NCI-H69 (cell line): ENCODE data around the gene TRO.

ENCODE experiments used
- DNase-seq: peaks from one replicate; lab custom pipeline; 2025; lab: John Stamatoyannopoulos, UW

Gene TRO

GRCh38 chrX:54920610-54921426 is at the start of gene TRO:
Gene TRO (plus strand): TSS chrX:54920824. CDS start chrX:54922247, 1,423 bp downstream.
- peak; percentile 63 for DNase-seq

GRCh38 chrX:54885740-54886139 is 34.9 kb upstream of the TRO start:
- DNase-seq, result no peak

GRCh38 chrX:54891573-54891972 is 29.1 kb upstream of the TRO start:
- peak; percentile 57 for DNase-seq

- DNase-seq, result no peak
These were observed 26.5 kb upstream of the TRO start for GRCh38 chrX:54894159-54894558.

GRCh38 chrX:54909941-54910340 is 10.7 kb upstream of the TRO start:
- DNase-seq, result no peak

- peak; percentile 78 for DNase-seq
These were observed 900 bp downstream of the TRO start for GRCh38 chrX:54921427-54922021.

GRCh38 chrX:54922547-54922946 is 1.9 kb downstream of the TRO start:
- no peak for DNase-seq

GRCh38 chrX:54923376-54923775 is 2.8 kb downstream of the TRO start:
- no peak for DNase-seq

GRCh38 chrX:54926978-54927377 is 6.4 kb downstream of the TRO start:
- no peak for DNase-seq

- DNase-seq, result no peak
These were observed 8.3 kb downstream of the TRO start for GRCh38 chrX:54928876-54929275.

GRCh38 chrX:54930291-54931049 is 9.8 kb downstream of the TRO start:
- no peak for DNase-seq

- no peak for DNase-seq
These were observed 10.5 kb downstream of the TRO start for GRCh38 chrX:54931107-54931506.

- no peak for DNase-seq
These were observed 12.7 kb downstream of the TRO start for GRCh38 chrX:54933150-54933826.

- no peak for DNase-seq
These were observed 13.4 kb downstream of the TRO start for GRCh38 chrX:54934058-54934457.

GRCh38 chrX:54934890-54935289 is 14.3 kb downstream of the TRO start:
- no peak for DNase-seq

- DNase-seq, result no peak
These were observed 14.7 kb downstream of the TRO start for GRCh38 chrX:54935306-54935705.

- DNase-seq, result no peak
These were observed 16.8 kb downstream of the TRO start for GRCh38 chrX:54937416-54937815.

- DNase-seq, result no peak
These were observed 24.2 kb downstream of the TRO start for GRCh38 chrX:54944816-54945215.

- DNase-seq, result no peak
These were observed 24.6 kb downstream of the TRO start for GRCh38 chrX:54945224-54945623.

GRCh38 chrX:54950730-54951375 is 30.2 kb downstream of the TRO start:
- peak; percentile 95 for DNase-seq

GRCh38 chrX:54961750-54962149 is 41.1 kb downstream of the TRO start:
- DNase-seq, result no peak
